Skeletal muscle satellite cell (primary cell): ENCODE results near the gene SFTPA2. TPM values are rescaled to one million over a fixed set of nuclear protein-coding genes. Genes with fewer than 3 reads are reported as not detected.

Experiments
- H3K27me3 ChIP-seq: 2 replicates; pipeline ENCODE4 v1.7.0; 2013; ENCODE audit warnings: low read length; ENCODE audit not compliant: control insufficient read depth, insufficient read depth
- H3K36me3 ChIP-seq: 2 replicates; pipeline ENCODE4 v1.7.0; 2013; ENCODE audit warnings: mild to moderate bottlenecking, control low read depth, low read length; ENCODE audit not compliant: insufficient read depth
- H3K4me1 ChIP-seq: 2 replicates; pipeline ENCODE4 v1.7.0; 2013; ENCODE audit warnings: low read length; ENCODE audit not compliant: control insufficient read depth, insufficient read depth
- H3K4me2 ChIP-seq: 2 replicates; pipeline ENCODE4 v1.7.0; 2013; ENCODE audit warnings: mild to moderate bottlenecking, low read length
- H3K4me3 ChIP-seq: 2 replicates; pipeline ENCODE4 v1.7.0; 2013; ENCODE audit warnings: low read length
- H3K9ac ChIP-seq: 2 replicates; pipeline ENCODE4 v1.7.0; 2013; ENCODE audit warnings: mild to moderate bottlenecking, low read depth, low read length, moderate library complexity
- H3K9me3 ChIP-seq: replicated peaks from 2 replicates; pipeline ENCODE4 v1.7.0; 2013; ENCODE audit warnings: mild to moderate bottlenecking, control low read depth, low read length
- small RNA-seq: library from RNA; depleted of rRNA; stranded (forward); fragments of <200 nt; gene quantifications from one replicate; pipeline ENCODE3, GENCODE V24; 2012

Gene SFTPA2

DNA sequence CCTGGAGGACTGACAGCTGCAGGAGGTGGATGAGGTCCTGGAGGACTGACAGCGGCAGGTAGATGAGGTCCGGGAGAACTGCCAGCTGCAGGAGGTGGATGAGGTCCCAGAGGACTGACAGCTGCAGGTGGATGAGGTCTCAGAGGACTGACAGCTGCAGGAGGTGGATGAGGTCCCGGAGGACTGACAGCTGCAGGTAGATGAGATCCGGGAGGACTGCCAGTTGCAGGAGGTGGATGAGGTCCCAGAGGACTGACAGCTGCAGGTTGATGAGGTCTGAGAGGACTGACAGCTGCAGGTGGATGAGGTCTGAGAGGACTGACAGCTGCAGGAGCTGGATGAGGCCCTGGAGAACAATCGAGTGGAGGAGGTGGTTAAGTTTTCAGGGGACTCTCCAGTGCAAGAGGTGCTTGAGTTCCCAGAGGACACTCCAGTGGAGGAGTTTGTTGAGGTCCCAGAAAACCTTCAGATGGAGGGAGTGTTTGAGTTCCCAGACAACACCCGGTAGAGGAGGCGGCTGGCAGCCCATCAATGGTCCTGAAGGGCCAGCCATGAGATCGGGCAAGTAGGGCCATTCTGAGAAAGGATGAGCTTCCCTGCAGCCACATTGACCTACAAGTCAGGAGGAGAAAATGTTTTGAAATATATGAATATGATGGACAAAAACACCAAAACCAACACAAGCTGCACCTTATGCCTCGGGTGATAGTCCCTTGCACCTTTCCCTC is 52.6 kb downstream of the SFTPA2 start:
- H3K4me2 ChIP-seq, result no peak overlapping the region

More for the DNA sequence above, 52.6 kb downstream of the SFTPA2 start:
- peaks cover 48% of the 10 kb centered on the region for H3K27me3 ChIP-seq
- no peaks in the 10 kb centered on the region for H3K36me3 ChIP-seq
- no peak overlapping the region for H3K4me3 ChIP-seq
- H3K9ac ChIP-seq, result no peak overlapping the region
- no peaks in the 10 kb centered on the region for H3K4me1 ChIP-seq
- no peaks in the 10 kb centered on the region for H3K9me3 ChIP-seq

Small RNAs within 50 kb of the gene (small RNA-seq; reads per million reads assigned to genes)
- gene BX248123.2, result not detected
- gene RPS12P18, result not detected
